GM18505 (cell line): Measurements from ENCODE around the gene THG1L.
A peak's percentile ranks its signal among the peaks of the same experiment; 100 is the strongest.
"Not testable (repeated sequence)": the region's sequence is repeated elsewhere in the genome, so short reads cannot be mapped to it uniquely, and the experiment has no call there.

Source experiments
- ATAC-seq: cut with Tn5 transposase; IDR thresholded peaks from one replicate; pipeline ENCODE4 v1.9.1; 2021; ENCODE audit not compliant: unreplicated experiment
- POLR2A ChIP-seq: IDR thresholded peaks from 4 replicates; pipeline ENCODE4 v1.6.1; 2011; ENCODE audit warnings: borderline replicate concordance; ENCODE audit not compliant: insufficient read depth, insufficient read length; ENCODE audit errors: extremely low read depth

The THG1L gene

GRCh38 chr5:157731272-157732129 lies at the start of gene THG1L:
TSS of gene THG1L (plus strand) at chr5:157731420. CDS start at chr5:157731441, 21 bp downstream.
- peak; percentile 95 for ATAC-seq
- peak; percentile 96 for TF ChIP-seq POLR2A

- no peak for ATAC-seq
- TF ChIP-seq POLR2A = no peak
Observed at GRCh38 chr5:157682257-157682656, 49.0 kb upstream of the THG1L start.

- not testable (repeated sequence) for ATAC-seq
Observed at GRCh38 chr5:157686276-157687197, 44.7 kb upstream of the THG1L start.

GRCh38 chr5:157687198-157687554 lies 44.0 kb upstream of the THG1L start:
- no peak for TF ChIP-seq POLR2A
- ATAC-seq = no peak

- no peak for ATAC-seq
- no peak for TF ChIP-seq POLR2A
Observed at GRCh38 chr5:157689942-157690689, 41.1 kb upstream of the THG1L start.

GRCh38 chr5:157690690-157691433 lies 40.4 kb upstream of the THG1L start:
- ATAC-seq = no peak
- no peak for TF ChIP-seq POLR2A

GRCh38 chr5:157693816-157694215 lies 37.4 kb upstream of the THG1L start:
- not testable (repeated sequence) for ATAC-seq

GRCh38 chr5:157696154-157696553 lies 35.1 kb upstream of the THG1L start:
- ATAC-seq = not testable (repeated sequence)

- not testable (repeated sequence) for ATAC-seq
Observed at GRCh38 chr5:157698674-157699073, 32.5 kb upstream of the THG1L start.

GRCh38 chr5:157703736-157704135 lies 27.5 kb upstream of the THG1L start:
- TF ChIP-seq POLR2A = no peak
- no peak for ATAC-seq

GRCh38 chr5:157708866-157709265 lies 22.4 kb upstream of the THG1L start:
- TF ChIP-seq POLR2A = no peak
- ATAC-seq = no peak

- ATAC-seq = no peak
- TF ChIP-seq POLR2A = no peak
Observed at GRCh38 chr5:157709346-157709745, 21.9 kb upstream of the THG1L start.

GRCh38 chr5:157710431-157710830 lies 20.8 kb upstream of the THG1L start:
- ATAC-seq = no peak
- TF ChIP-seq POLR2A = no peak
